Kidney glomerular epithelial cell (primary cell): Measurements from ENCODE around the gene MCU.
"Not testable (repeated sequence)": the region's sequence is repeated elsewhere in the genome, so short reads cannot be mapped to it uniquely, and the experiment has no call there.

Source experiments
- DNase-seq: peaks from one replicate; lab custom pipeline; 2025; lab: John Stamatoyannopoulos, UW

MCU gene

GRCh38 chr10:72731916-72732419 is 40.0 kb downstream of the MCU start:
- DNase-seq = no peak

GRCh38 chr10:72732521-72732920 is 40.6 kb downstream of the MCU start:
- no peak for DNase-seq

GRCh38 chr10:72733989-72734388 is 42.0 kb downstream of the MCU start:
- no peak for DNase-seq

- no peak for DNase-seq
Observed at GRCh38 chr10:72735288-72735936, 43.5 kb downstream of the MCU start.

GRCh38 chr10:72736176-72736827 is 44.4 kb downstream of the MCU start:
- DNase-seq = no peak

- DNase-seq = no peak
Observed at GRCh38 chr10:72736828-72737220, 44.9 kb downstream of the MCU start.

GRCh38 chr10:72737357-72737756 is 45.4 kb downstream of the MCU start:
- not testable (repeated sequence) for DNase-seq

- DNase-seq = no peak
Observed at GRCh38 chr10:72738486-72738885, 46.5 kb downstream of the MCU start.

GRCh38 chr10:72740528-72740927 is 48.6 kb downstream of the MCU start:
- DNase-seq = peak; percentile 35

GRCh38 chr10:72742092-72742491 is 50.1 kb downstream of the MCU start:
- DNase-seq = no peak

GRCh38 chr10:72742797-72743196 is 50.9 kb downstream of the MCU start:
- DNase-seq = no peak

- no peak for DNase-seq
Observed at GRCh38 chr10:72744566-72744965, 52.6 kb downstream of the MCU start.

- DNase-seq = no peak
Observed at GRCh38 chr10:72746426-72747363, 54.8 kb downstream of the MCU start.

- DNase-seq = no peak
Observed at GRCh38 chr10:72747521-72747920, 55.6 kb downstream of the MCU start.

GRCh38 chr10:72753760-72754231 is 61.9 kb downstream of the MCU start:
- DNase-seq = no peak

- DNase-seq = no peak
Observed at GRCh38 chr10:72754275-72755032, 62.5 kb downstream of the MCU start.

GRCh38 chr10:72756674-72757385 is 64.9 kb downstream of the MCU start:
- DNase-seq = no peak

- DNase-seq = no peak
Observed at GRCh38 chr10:72757732-72758131, 65.8 kb downstream of the MCU start.

- not testable (repeated sequence) for DNase-seq
Observed at GRCh38 chr10:72758930-72759329, 67.0 kb downstream of the MCU start.

- no peak for DNase-seq
Observed at GRCh38 chr10:72759584-72759983, 67.6 kb downstream of the MCU start.

- DNase-seq = no peak
Observed at GRCh38 chr10:72761498-72761897, 69.6 kb downstream of the MCU start.
